Bronchial epithelial cell (primary cell): Measurements from ENCODE around the gene CGNL1. TPM values are rescaled to one million over a fixed set of nuclear protein-coding genes. Genes with fewer than 3 reads are reported as not detected.

Source experiments
- DNase-seq: peaks from one replicate; pipeline ENCODE4 v3.0.0-alpha.2; 2010; ENCODE audit warnings: low read depth
- FAIRE-seq: peaks from 2 replicates; lab custom pipeline; 2011; peaks lifted over from hg19 to GRCh38; lab: Jason Lieb, UNC
- H3K27me3 ChIP-seq: 2 replicates; pipeline ENCODE4 v1.5.1; 2011; ENCODE audit warnings: low read length; ENCODE audit not compliant: control insufficient read depth, insufficient read depth
- H3K36me3 ChIP-seq: 2 replicates; pipeline ENCODE4 v1.5.1; 2011; ENCODE audit warnings: low read length; ENCODE audit not compliant: control insufficient read depth, insufficient read depth
- H3K4me3 ChIP-seq: 2 replicates; pipeline ENCODE4 v1.5.1; 2011; ENCODE audit warnings: mild to moderate bottlenecking, low read depth, low read length, control low read depth
- CTCF ChIP-seq: IDR thresholded peaks from 2 replicates; pipeline ENCODE4 v1.5.1; 2011; ENCODE audit warnings: mild to moderate bottlenecking, moderate library complexity, low read length, control low read depth, inconsistent platforms; ENCODE audit not compliant: insufficient read depth, severe bottlenecking
- total RNA-seq: library from RNA; depleted of rRNA; stranded (reverse); fragments of >200 nt; gene quantifications from 2 replicates; pipeline ENCODE4 v1.2.1, GENCODE V29; 2014

CGNL1 gene
- total RNA-seq, 1 donor from 2014 or later, result 0.53 TPM

GRCh38 chr15:57451555-57451954 lies 75.2 kb downstream of the CGNL1 start:
- FAIRE-seq (no peak), DNase-seq (no peak)
- H3K27me3 ChIP-seq, result no peaks in the 10 kb centered on the region
- TF ChIP-seq CTCF, result no peak
- no peak overlapping the region for H3K4me3 ChIP-seq
- H3K36me3 ChIP-seq, result no peaks in the 10 kb centered on the region

- no peaks in the 10 kb centered on the region for H3K36me3 ChIP-seq
- no peaks in the 10 kb centered on the region for H3K27me3 ChIP-seq
- H3K4me3 ChIP-seq, result no peak overlapping the region
- FAIRE-seq, result no peak
- no peak for DNase-seq
- no peak for TF ChIP-seq CTCF
These were observed 75.9 kb downstream of the CGNL1 start for GRCh38 chr15:57452090-57452754.

GRCh38 chr15:57455929-57456328 lies 79.6 kb downstream of the CGNL1 start:
- no peak for TF ChIP-seq CTCF
- H3K4me3 ChIP-seq, result no peak overlapping the region
- H3K36me3 ChIP-seq, result no peaks in the 10 kb centered on the region
- FAIRE-seq (no peak), DNase-seq (no peak)
- H3K27me3 ChIP-seq, result no peaks in the 10 kb centered on the region

- Histone ChIP-seq H3K4me3 (no peak overlapping the region), H3K36me3 (no peaks in the 10 kb centered on the region), H3K27me3 (no peaks in the 10 kb centered on the region)
- no peak for TF ChIP-seq CTCF
- FAIRE-seq (no peak), DNase-seq (no peak)
These were observed 80.3 kb downstream of the CGNL1 start for GRCh38 chr15:57456559-57456958.

GRCh38 chr15:57457726-57458125 lies 81.4 kb downstream of the CGNL1 start:
- FAIRE-seq (no peak), DNase-seq (no peak)
- no peak for TF ChIP-seq CTCF
- Histone ChIP-seq H3K4me3 (no peak overlapping the region), H3K27me3 (no peaks in the 10 kb centered on the region), H3K36me3 (no peaks in the 10 kb centered on the region)

- no peak overlapping the region for H3K4me3 ChIP-seq
- no peaks in the 10 kb centered on the region for H3K36me3 ChIP-seq
- no peak for TF ChIP-seq CTCF
- no peak for DNase-seq
- no peaks in the 10 kb centered on the region for H3K27me3 ChIP-seq
- no peak for FAIRE-seq
These were observed 82.1 kb downstream of the CGNL1 start for GRCh38 chr15:57458356-57458781.
